Lung (tissue), 12 donors: ENCODE results near the gene PTPRG. TPM values are rescaled to one million over a fixed set of nuclear protein-coding genes. Genes with fewer than 3 reads are reported as not detected.

Experiments
- ATAC-seq: fragments of 200-7000 bp; cut with Tn5 transposase; one replicate; pipeline ENCODE4 v1.9.1; 2020; ENCODE audit warnings: moderate number of reproducible peaks; ENCODE audit not compliant: insufficient read depth, low FRiP score
- DNase-seq, 3 donors: peaks; one replicate each; pipeline ENCODE4 v3.0.0-alpha.2; 2013 to 2017
- H3K27ac ChIP-seq, 2 donors: one replicate each; pipeline ENCODE4 v1.5.1; 2013; ENCODE audit warnings: mild to moderate bottlenecking in 2 of 2, moderate library complexity in 2 of 2, control low read depth in 1 of 2, inconsistent platforms in 1 of 2, low read depth in 1 of 2, low read length in 1 of 2
- H3K27me3 ChIP-seq, 3 donors: one replicate each; pipeline ENCODE4 v1.5.1; 2013; ENCODE audit warnings: low read length in 2 of 3; ENCODE audit not compliant: control insufficient read depth in 3 of 3, insufficient read depth in 3 of 3
- H3K36me3 ChIP-seq, 4 donors: one replicate each; pipeline ENCODE4 v1.5.1; 2013; ENCODE audit warnings: low read length in 4 of 4, mild to moderate bottlenecking in 1 of 4, moderate library complexity in 1 of 4; ENCODE audit not compliant: control insufficient read depth in 4 of 4, insufficient read depth in 4 of 4
- H3K4me1 ChIP-seq, 5 donors: one replicate each; pipeline ENCODE4 v1.5.1; 2013; ENCODE audit warnings: low read length in 5 of 5, mild to moderate bottlenecking in 2 of 5, moderate library complexity in 1 of 5; ENCODE audit not compliant: control insufficient read depth in 5 of 5, insufficient read depth in 5 of 5
- H3K4me3 ChIP-seq: one replicate; pipeline ENCODE4 v1.5.1; 2013; ENCODE audit warnings: mild to moderate bottlenecking, control low read depth, moderate library complexity
- H3K9ac ChIP-seq, 2 donors: one replicate each; pipeline ENCODE4 v1.5.1; 2013; ENCODE audit warnings: low read length in 2 of 2, control low read depth in 1 of 2; ENCODE audit not compliant: insufficient read depth in 1 of 2
- H3K9me3 ChIP-seq, 4 donors: one replicate each; pipeline ENCODE4 v1.5.1; 2013; ENCODE audit warnings: low read length in 3 of 4, mild to moderate bottlenecking in 1 of 4, moderate library complexity in 1 of 4; ENCODE audit not compliant: control insufficient read depth in 4 of 4, insufficient read depth in 3 of 4
- CTCF ChIP-seq: IDR thresholded peaks from 2 replicates; pipeline ENCODE4 v1.5.1; 2012; ENCODE audit warnings: mild to moderate bottlenecking; ENCODE audit errors: control extremely low read depth, extremely low read depth
- WGBS, 2 donors: extraction: QIAGEN DNeasy Blood & Tissue Kit; methylation state at CpG; one replicate each; pipeline ENCODE4 v1.1.7; 2013; 5-methylcytosine and 5-hydroxymethylcytosine counted together
- polyA plus RNA-seq, 2 donors: library from polyadenylated mRNA; stranded (reverse); fragments of 200-250 nt; gene quantifications; one replicate each; pipeline ENCODE4 v1.2.1, GENCODE V29; 2013
- total RNA-seq, 2 donors: library from RNA; depleted of rRNA in 1 of 2; stranded (reverse); fragments of >200 nt in 1 of 2; gene quantifications; one replicate each; pipeline ENCODE4 v1.2.1, GENCODE V29; 2014 to 2021
- donor health status: control.
- donor health status: control.
- donor health status: Bipolar disorder and iron deficiency.
- donor health status: healthy.
- donor health status: DM: yes; HTN: yes; CAD: no.

Gene PTPRG
- total and polyA plus RNA-seq, 4 donors = 8.5 to 131 (median 75.9) TPM

- 79 to 83% methylated on average over 2 of the region's 2 CpGs for WGBS, 2 donors
- no peaks in the 10 kb centered on the region for H3K9me3 ChIP-seq
- no peak for DNase-seq
- H3K9ac ChIP-seq = no peak overlapping the region
- H3K36me3 ChIP-seq = peaks cover 0 to 1% (median 0%) of the 10 kb centered on the region in 4 donors
- H3K4me3 ChIP-seq = no peak overlapping the region
- no peak for ATAC-seq
- no peak for TF ChIP-seq CTCF
- H3K27me3 ChIP-seq = no peaks in the 10 kb centered on the region
- H3K4me1 ChIP-seq = peaks cover 3 to 20% (median 10%) of the 10 kb centered on the region in 5 donors
- H3K27ac ChIP-seq = no peak overlapping the region
These were observed 162.8 kb downstream of the PTPRG start for GRCh38 chr3:61724183-61724582.

- no peak for DNase-seq
- H3K9me3 ChIP-seq = no peaks in the 10 kb centered on the region
- no peak for TF ChIP-seq CTCF
- H3K4me3 ChIP-seq = no peak overlapping the region
- 86 to 89% methylated on average over 6 of the region's 6 CpGs for WGBS, 2 donors
- no peaks in the 10 kb centered on the region for H3K36me3 ChIP-seq
- H3K27ac ChIP-seq = no peak overlapping the region
- H3K4me1 ChIP-seq = peaks cover 2 to 18% (median 7%) of the 10 kb centered on the region in 5 donors
- no peak overlapping the region for H3K9ac ChIP-seq
- ATAC-seq = no peak
- no peaks in the 10 kb centered on the region for H3K27me3 ChIP-seq
These were observed 163.4 kb downstream of the PTPRG start for GRCh38 chr3:61724801-61725200.

GRCh38 chr3:61725851-61726333 lies 164.5 kb downstream of the PTPRG start:
- DNase-seq (peak in 1 of 3 donors; percentile 52), ATAC-seq (peak; percentile 22)
- peaks cover 5 to 23% (median 12%) of the 10 kb centered on the region in 5 donors for H3K4me1 ChIP-seq
- no peaks in the 10 kb centered on the region for H3K9me3 ChIP-seq
- no peaks in the 10 kb centered on the region for H3K27me3 ChIP-seq
- no peak for TF ChIP-seq CTCF
- H3K27ac ChIP-seq = no peak overlapping the region
- H3K9ac ChIP-seq = no peak overlapping the region
- no peak overlapping the region for H3K4me3 ChIP-seq
- WGBS, 2 donors = 65 to 77% methylated on average over 5 of the region's 5 CpGs
- H3K36me3 ChIP-seq = no peaks in the 10 kb centered on the region

GRCh38 chr3:61727435-61727834 lies 166.1 kb downstream of the PTPRG start:
- WGBS, 2 donors = 94% methylated on average over 5 of the region's 5 CpGs
- DNase-seq (no peak), ATAC-seq (no peak)
- no peak overlapping the region for H3K9ac ChIP-seq
- H3K27me3 ChIP-seq = no peaks in the 10 kb centered on the region
- no peaks in the 10 kb centered on the region for H3K36me3 ChIP-seq
- H3K4me1 ChIP-seq = peaks cover 5 to 21% (median 12%) of the 10 kb centered on the region in 5 donors
- no peak overlapping the region for H3K4me3 ChIP-seq
- H3K27ac ChIP-seq = no peak overlapping the region
- TF ChIP-seq CTCF = no peak
- no peaks in the 10 kb centered on the region for H3K9me3 ChIP-seq
